Fibroblast of the aortic adventitia (primary cell): ENCODE data around the gene SLC17A2. TPM values are rescaled to one million over a fixed set of nuclear protein-coding genes. Genes with fewer than 3 reads are reported as not detected.

Experiments used
- DNase-seq: peaks from one replicate; pipeline ENCODE4 v3.0.0-alpha.2; 2010; ENCODE audit warnings: low read depth
- H3K4me3 ChIP-seq: 2 replicates; pipeline ENCODE4 v1.5.1; 2011; ENCODE audit warnings: low read depth, mild to moderate bottlenecking, control low read depth, low read length, moderate library complexity
- total RNA-seq: library from RNA; depleted of rRNA; stranded (reverse); fragments of >200 nt; gene quantifications from 2 replicates; pipeline ENCODE4 v1.2.3, GENCODE V29; 2012; ENCODE audit warnings: low replicate concordance
- TF ChIP-seq, protein P1 (sequence below): IDR thresholded peaks from 2 replicates; pipeline ENCODE4 v1.5.1; 2011; ENCODE audit warnings: mild to moderate bottlenecking, low read length, control low read depth, inconsistent platforms; ENCODE audit not compliant: insufficient read depth

SLC17A2 gene
- total RNA-seq, 1 donor, result 0.09 TPM

DNA sequence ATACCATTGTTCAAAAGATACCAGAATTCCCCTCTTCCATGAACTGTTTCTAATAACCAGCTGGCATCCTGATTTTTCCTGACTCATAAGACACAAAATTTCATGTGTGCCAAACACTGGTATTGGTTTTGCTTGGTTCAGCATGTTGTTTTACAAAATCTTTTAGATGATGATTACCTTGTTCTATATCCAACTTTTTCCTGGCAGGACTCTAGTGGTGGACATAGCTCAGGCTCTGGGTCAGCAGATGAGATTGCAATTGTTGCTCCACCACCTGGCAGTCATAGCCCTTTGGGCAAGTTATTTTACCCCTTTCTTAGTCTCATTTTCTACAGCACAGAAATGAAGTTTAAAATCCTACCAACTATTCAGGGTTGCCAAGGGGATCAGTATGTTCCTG, 38.3 kb upstream of the SLC17A2 start:
- no peak overlapping the region for H3K4me3 ChIP-seq
- TF ChIP-seq, protein P1, sequence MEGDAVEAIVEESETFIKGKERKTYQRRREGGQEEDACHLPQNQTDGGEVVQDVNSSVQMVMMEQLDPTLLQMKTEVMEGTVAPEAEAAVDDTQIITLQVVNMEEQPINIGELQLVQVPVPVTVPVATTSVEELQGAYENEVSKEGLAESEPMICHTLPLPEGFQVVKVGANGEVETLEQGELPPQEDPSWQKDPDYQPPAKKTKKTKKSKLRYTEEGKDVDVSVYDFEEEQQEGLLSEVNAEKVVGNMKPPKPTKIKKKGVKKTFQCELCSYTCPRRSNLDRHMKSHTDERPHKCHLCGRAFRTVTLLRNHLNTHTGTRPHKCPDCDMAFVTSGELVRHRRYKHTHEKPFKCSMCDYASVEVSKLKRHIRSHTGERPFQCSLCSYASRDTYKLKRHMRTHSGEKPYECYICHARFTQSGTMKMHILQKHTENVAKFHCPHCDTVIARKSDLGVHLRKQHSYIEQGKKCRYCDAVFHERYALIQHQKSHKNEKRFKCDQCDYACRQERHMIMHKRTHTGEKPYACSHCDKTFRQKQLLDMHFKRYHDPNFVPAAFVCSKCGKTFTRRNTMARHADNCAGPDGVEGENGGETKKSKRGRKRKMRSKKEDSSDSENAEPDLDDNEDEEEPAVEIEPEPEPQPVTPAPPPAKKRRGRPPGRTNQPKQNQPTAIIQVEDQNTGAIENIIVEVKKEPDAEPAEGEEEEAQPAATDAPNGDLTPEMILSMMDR, result no peak
- DNase-seq, result peak; percentile 84

DNA sequence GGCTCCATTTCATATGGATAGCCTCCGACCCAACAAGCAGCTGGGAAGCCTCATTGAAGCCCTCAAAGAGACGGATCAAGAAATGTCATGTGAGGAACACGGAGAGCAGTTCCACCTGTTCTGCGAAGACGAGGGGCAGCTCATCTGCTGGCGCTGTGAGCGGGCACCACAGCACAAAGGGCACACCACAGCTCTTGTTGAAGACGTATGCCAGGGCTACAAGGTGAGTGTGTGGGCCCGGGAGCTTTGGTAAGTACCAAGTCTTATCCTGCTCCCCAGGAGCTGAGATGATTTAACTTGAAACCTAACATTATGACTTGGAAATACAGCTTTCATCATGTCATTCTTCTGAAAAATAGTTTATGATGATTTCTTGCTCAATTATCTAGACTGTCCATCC, 36.2 kb upstream of the SLC17A2 start:
- H3K4me3 ChIP-seq, result no peak overlapping the region
- TF ChIP-seq, protein P1, result no peak
- no peak for DNase-seq

DNA sequence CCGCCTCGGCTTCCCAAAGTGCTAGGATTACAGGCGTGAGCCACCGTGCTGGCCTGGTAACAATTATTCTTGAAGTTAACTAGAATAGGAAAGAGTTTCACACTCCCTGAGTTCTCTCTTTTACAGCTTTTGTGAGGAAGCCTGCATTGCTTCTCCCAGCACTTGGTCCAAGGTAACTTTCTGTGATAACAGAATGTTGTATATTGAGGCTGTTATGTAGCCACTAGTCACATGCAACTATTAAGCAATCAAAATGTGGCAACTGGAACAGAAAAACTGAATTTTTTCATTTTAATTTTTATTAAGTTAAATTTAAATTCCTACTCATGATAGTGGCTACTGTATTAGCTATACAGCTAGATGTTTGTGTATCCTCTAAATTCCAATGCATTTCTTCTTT, 34.6 kb upstream of the SLC17A2 start:
- no peak for DNase-seq

DNA sequence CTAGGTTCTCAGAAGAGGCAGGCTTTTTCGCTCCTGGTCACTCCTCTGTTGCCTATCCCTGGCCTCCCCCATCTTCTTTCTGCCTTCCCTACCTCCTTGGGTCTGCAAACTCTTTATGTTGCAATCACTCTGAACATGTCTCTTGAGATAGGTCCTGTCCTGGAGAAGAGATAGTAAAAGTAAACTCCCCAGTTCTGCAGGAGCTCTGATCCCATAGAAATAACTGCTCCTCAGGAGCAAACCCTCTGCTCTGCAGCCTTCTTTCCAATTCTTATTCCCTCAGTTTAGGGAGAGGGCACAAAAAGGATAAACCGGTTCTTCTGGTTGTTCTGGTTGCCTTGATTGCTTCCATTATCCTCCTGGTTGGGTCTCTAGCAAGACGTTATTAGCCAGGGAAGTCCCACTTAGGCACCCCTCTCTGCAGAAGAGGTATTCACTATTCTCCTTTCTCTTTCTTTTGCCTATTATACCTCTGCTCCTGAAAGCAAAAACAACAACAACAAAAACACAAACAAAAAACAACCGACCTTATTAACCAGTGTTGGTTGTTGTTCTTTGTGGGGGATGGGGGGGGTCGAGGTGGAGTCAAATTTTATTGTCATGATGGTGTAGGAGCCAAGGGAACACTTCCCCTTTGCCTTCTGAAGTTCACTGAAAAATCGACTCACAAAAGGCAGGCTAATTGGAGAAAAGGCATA, 33.1 kb upstream of the SLC17A2 start:
- TF ChIP-seq, protein P1, result no peak
- DNase-seq, result peak; percentile 27
- H3K4me3 ChIP-seq, result peak overlapping the region; percentile 91

More for the DNA sequence above, 34.6 kb upstream of the SLC17A2 start:
- no peak overlapping the region for H3K4me3 ChIP-seq
- TF ChIP-seq, protein P1, result no peak

DNA sequence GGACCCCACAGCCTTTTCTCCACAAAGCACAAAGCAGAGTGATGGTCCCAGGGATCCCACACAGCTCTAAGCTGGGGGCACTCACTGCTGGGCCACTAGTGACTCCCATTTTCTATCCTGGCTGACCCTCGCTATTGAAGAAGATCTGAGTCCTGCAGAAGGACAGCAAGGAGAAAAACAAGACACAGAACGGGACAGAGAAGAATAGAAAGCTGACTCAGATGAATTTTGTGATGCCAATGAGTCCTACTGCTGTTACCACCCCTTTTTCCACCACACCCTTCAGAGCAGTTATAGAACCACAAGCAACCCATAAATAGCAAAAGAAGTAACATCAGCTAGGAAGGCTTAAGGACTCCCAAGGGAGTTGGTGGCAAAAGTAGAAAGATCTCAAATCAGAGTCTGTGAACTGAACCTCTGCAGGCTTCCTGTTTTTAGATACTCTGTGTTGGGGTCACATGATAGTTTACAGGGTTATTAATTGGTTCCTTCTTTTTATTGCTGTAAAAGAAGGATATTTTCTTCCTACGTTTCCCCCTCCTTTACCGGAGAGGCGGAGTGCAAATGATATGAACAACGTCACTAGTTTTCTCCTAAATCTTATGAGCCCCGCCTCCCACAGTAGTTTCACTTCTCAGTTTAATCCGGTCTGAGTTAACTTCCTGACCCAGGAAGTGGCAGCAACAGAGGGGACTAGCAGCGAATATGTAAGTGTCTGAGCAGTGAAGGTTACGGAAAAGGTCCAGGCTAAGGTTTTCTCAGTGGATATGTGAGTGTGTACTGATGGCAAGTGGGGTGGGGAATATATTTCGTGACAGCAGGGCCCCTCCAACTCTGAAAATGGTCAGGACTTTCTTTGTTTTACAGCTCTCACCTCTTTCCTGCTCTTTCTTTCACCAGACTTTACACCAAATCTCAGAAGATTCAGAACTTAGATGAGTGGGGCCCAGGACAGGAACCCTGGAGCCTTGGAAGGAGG, 31.9 kb upstream of the SLC17A2 start, which contains the start of gene TRIM38:
TSS of gene TRIM38 (plus strand) at position 654 of the 979 bp plus-strand sequence. CDS start 3,721 bp downstream, outside the sequence.
- TF ChIP-seq, protein P1, result no peak
- H3K4me3 ChIP-seq, result peak within 1 kb of the TSS; percentile 91
- peak; percentile 94 for DNase-seq

DNA sequence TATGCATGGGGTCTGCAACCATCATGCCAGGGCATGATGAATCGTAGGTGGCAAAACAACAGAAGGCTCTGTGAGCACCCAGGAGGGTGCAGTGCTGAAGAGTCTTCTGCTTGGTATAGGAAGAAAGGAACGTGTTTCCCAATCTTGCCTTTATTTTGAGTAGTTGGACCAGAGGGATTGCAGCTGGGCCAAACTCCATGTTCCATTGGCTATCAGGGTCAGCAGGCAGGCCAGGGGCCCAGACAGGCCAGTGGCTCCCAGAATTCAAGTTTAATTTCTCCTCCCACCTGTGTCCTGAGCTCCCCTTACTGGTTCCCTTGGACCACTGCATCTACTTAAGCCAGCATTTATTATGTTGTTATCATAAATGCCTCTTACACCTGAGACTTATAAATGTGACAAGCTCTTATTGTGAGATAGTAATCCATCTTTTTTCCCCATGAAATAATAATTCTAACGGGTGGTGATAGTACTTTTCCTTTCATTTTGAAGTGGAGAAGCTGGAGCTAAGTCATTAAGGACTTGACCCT, 31.2 kb upstream of the SLC17A2 start:
- peak overlapping the region; percentile 91 for H3K4me3 ChIP-seq
- TF ChIP-seq, protein P1, result peak; percentile 12
- DNase-seq, result peak; percentile 15
